ENCODE measurements around the gene NFIB. TPM values are rescaled to one million over a fixed set of nuclear protein-coding genes. Genes with fewer than 3 reads are reported as not detected.
A peak's percentile ranks its signal among the peaks of the same experiment; 100 is the strongest.

Gene NFIB
- total RNA-seq, 4 donors from 2014 or later: 61.0 to 68.3 (median 65.4) TPM

DNA sequence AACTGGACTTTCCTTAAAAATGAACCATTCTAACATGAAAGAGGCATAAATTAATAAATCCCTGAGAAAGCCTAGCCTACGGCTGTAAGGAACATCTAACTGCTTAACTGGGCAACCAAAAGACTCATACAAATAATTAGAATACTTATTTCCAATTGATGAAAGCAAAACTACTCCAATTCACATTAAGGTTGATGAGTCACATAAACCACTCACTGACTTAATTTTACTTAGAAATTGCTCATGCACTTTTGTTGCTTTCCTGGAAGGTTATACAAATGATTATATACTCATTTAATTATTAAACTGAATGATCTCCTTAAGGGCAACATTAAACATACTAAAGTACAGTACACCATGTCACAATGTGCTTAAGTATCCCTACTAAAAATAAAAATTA is 101.9 kb downstream of the NFIB start:
- WGBS, 2 donors (ENCODE audit: low coverage in 1 of 2): 25 to 27% methylated on average over 1 of the region's 1 CpG
- TF ChIP-seq EP300 (IDR thresholded peaks at IDR 0.05) (no peak), POLR2AphosphoS5 (IDR thresholded peaks at IDR 0.05) (peak; percentile 69)
- ATAC-seq: no peak
- Histone ChIP-seq H3K27me3 (no peaks in the 10 kb centered on the region), H3K27ac (peak overlapping the region in 1 of 4 donors; percentile 9), H3K9me3 (no peaks in the 10 kb centered on the region), H3K36me3 (no peaks in the 10 kb centered on the region), H3K4me3 (no peak overlapping the region), H3K4me1 (peaks cover 0 to 76% (median 5%) of the 10 kb centered on the region in 3 donors)

DNA sequence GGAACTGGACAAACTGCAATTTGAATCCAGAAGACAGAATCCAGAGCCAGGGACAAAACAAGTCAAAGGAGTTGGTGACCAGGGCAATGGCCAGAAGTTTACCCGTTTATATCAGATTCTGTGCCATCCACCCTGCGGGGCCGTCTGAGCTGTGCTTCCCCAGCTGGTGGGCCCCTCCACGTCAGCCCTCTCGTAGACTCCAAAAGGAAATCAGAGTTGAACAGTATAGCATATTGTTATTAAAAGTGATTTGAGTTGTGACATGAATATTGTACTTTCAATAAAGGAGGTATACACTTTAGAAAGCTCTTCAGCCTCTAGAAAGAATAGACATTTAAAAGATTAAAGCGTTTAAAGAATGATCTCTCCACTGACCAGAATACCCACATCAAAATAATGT is 102.4 kb downstream of the NFIB start:
- no peak for ATAC-seq
- no peak for TF ChIP-seq EP300 (IDR thresholded peaks at IDR 0.05)
- TF ChIP-seq POLR2AphosphoS5 (IDR thresholded peaks at IDR 0.05): no peak
- no peak for TF ChIP-seq POLR2A (IDR thresholded peaks at IDR 0.05)
- TF ChIP-seq, protein P1, sequence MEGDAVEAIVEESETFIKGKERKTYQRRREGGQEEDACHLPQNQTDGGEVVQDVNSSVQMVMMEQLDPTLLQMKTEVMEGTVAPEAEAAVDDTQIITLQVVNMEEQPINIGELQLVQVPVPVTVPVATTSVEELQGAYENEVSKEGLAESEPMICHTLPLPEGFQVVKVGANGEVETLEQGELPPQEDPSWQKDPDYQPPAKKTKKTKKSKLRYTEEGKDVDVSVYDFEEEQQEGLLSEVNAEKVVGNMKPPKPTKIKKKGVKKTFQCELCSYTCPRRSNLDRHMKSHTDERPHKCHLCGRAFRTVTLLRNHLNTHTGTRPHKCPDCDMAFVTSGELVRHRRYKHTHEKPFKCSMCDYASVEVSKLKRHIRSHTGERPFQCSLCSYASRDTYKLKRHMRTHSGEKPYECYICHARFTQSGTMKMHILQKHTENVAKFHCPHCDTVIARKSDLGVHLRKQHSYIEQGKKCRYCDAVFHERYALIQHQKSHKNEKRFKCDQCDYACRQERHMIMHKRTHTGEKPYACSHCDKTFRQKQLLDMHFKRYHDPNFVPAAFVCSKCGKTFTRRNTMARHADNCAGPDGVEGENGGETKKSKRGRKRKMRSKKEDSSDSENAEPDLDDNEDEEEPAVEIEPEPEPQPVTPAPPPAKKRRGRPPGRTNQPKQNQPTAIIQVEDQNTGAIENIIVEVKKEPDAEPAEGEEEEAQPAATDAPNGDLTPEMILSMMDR (IDR thresholded peaks at IDR 0.05): no peak
- Histone ChIP-seq H3K9me3 (no peaks in the 10 kb centered on the region), H3K4me1 (peaks cover 0 to 80% (median 5%) of the 10 kb centered on the region in 3 donors), H3K27me3 (no peaks in the 10 kb centered on the region), H3K27ac (peak overlapping the region in 1 of 4 donors; percentile 9), H3K4me3 (no peak overlapping the region), H3K36me3 (no peaks in the 10 kb centered on the region)
- 60 to 64% methylated on average over 5 to 6 of the region's 6 CpGs for WGBS, 2 donors (ENCODE audit: low coverage in 1 of 2)

DNA sequence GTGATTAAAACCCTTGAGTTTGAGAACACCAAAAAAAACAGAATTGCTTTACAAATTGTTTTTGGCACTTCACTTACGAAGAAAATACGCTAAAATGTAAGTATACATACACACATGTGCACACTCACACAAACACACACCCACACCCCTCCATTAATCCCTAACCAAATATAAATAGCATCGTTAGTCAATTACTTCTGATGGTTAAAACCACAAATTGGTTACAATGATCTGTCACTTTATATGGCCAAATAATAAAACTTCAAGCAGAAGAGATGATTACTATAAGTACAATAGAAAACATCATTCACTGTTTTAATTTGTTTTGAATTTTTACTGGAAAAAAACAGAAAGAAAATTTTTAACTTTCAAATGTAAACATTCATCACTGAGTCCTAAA is 103.5 kb downstream of the NFIB start:
- Histone ChIP-seq H3K36me3 (no peaks in the 10 kb centered on the region), H3K4me1 (peaks cover 5 to 83% (median 6%) of the 10 kb centered on the region in 3 donors), H3K9me3 (no peaks in the 10 kb centered on the region), H3K4me3 (no peak overlapping the region), H3K27me3 (no peaks in the 10 kb centered on the region), H3K27ac (no peak overlapping the region)
- TF ChIP-seq POLR2AphosphoS5 (IDR thresholded peaks at IDR 0.05) (no peak), EP300 (IDR thresholded peaks at IDR 0.05) (no peak), POLR2A (IDR thresholded peaks at IDR 0.05) (no peak)
- TF ChIP-seq, protein P1 (IDR thresholded peaks at IDR 0.05): no peak
- 49 to 83% methylated on average over 3 of the region's 3 CpGs for WGBS, 2 donors (ENCODE audit: low coverage in 1 of 2)
- ATAC-seq: no peak

DNA sequence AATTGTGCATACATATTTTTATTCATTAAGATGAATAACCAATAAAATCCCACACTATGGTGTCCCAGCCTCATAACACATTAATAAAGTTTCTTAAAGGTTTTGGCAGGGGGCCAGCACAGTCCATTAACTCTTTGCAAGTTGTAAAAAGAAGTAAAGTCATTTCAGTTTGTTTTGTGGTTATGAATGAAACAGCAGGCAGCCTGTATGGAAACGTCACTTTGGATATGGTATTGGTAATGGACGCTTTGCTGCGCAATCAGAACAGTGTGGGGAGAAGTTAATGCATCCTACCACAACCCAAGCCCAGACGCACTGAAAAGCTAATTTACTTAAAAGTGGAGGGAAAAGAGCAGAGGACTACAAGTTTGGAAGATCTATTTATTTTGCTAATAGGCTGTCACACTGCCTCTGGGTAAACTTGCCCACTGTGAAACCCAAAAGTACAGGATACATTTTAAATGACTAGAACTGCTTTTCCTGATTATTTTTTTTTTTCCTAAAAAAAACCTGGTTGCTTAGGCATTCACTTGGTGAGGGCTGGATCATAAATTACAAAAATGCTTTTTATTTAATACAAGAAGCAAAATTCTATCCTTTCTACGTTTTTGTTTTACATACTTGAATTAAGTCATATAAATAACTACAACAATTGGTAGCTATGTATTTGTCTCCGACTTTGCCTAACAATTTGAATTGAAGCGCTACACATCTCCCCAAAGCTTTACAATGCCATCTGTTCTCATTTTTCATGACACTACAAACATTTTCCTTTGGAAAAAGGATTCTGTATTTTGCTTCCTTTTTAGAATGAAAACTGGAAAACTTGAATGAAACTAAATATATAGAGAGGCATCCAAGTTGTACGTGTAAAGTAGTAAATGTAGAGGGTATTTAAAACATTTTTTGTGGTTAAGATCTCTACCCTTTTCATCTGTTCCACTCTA is 104.3 kb downstream of the NFIB start:
- TF ChIP-seq POLR2AphosphoS5 (IDR thresholded peaks at IDR 0.05) (no peak), EP300 (IDR thresholded peaks at IDR 0.05) (no peak)
- Histone ChIP-seq H3K36me3 (no peaks in the 10 kb centered on the region), H3K9me3 (no peaks in the 10 kb centered on the region), H3K27ac (no peak overlapping the region), H3K27me3 (no peaks in the 10 kb centered on the region), H3K4me3 (no peak overlapping the region), H3K4me1 (peaks cover 5 to 88% (median 6%) of the 10 kb centered on the region in 3 donors)
- ATAC-seq: no peak
- WGBS, 2 donors (ENCODE audit: low coverage in 1 of 2): 77% methylated on average over 8 of the region's 8 CpGs

DNA sequence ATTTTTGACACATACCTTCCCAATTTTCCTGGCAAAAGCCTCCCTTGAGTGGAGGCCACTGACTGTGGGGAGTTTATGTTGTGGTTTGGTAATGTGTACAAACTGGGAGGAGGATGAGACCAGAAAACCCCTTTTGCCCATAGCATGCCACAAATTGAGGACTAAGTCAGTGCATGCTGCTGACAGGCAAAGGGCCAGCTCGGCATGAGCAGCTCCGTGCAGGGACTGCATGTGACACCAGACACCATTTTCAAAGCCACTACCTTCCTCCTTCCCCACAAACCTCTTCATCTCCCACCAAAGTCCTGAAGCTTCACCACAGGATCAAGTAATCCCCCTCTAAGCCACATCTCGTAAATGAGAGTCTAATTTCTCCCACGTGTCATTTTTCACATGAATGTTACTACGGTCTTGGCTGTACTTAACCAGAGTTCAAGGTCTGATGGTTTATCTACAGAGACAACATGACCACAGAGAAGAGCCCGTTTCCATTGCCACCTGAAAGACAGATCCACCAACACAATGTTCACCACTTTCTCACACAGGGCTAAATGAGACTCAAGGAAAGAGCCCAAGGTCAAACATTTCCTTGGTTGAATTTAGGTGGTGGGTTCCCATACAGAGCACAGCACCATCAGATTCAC is 106.5 kb downstream of the NFIB start:
- H3K4me1 ChIP-seq: peaks cover 16 to 90% (median 16%) of the 10 kb centered on the region in 3 donors
- no peaks in the 10 kb centered on the region for H3K36me3 ChIP-seq
- no peaks in the 10 kb centered on the region for H3K27me3 ChIP-seq
- no peak for ATAC-seq
- H3K9me3 ChIP-seq: no peaks in the 10 kb centered on the region
- 91 to 100% methylated on average over 2 to 6 of the region's 6 CpGs for WGBS, 2 donors (ENCODE audit: low coverage in 1 of 2)
- H3K27ac ChIP-seq: no peak overlapping the region
- TF ChIP-seq POLR2AphosphoS5 (IDR thresholded peaks at IDR 0.05): no peak
- no peak for TF ChIP-seq EP300 (IDR thresholded peaks at IDR 0.05)
- no peak for TF ChIP-seq POLR2A (IDR thresholded peaks at IDR 0.05)
- TF ChIP-seq, protein P1 (IDR thresholded peaks at IDR 0.05): no peak
- H3K4me3 ChIP-seq: no peak overlapping the region

All from gastroesophageal sphincter (tissue), 4 donors.